ENCODE measurements around the gene MEA1. TPM values are rescaled to one million over a fixed set of nuclear protein-coding genes. Genes with fewer than 3 reads are reported as not detected.

MEA1 gene
- total and polyA plus RNA-seq, 2 of the 4 experiments (the other 2 are of a cell fraction), result 116 to 126 TPM

DNA sequence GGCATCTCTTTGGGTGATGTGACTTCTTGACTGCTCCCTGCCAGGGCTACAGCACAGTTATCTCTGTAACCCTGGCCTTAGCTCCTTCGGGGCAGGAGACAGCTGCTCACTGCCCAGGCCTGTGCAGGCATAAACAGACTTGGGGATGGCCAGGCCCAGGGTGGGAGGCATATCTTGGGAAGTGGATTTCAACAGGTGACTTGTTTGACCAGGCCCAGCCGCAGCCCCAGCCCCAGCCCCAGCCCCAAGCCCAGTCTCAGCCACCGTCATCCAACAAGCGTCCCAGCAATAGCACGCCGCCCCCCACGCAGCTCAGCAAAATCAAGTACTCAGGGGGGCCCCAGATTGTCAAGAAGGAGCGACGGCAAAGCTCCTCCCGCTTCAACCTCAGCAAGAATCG, 7.5 kb downstream of the MEA1 start:
- Histone ChIP-seq H3K14ac (replicated peaks; ENCODE audit: low read depth, low read length) (no peak overlapping the region), H2BK15ac (ENCODE audit: low read depth, low read length) (no peak overlapping the region), H4K20me1 (ENCODE audit: insufficient read depth, low read length) (no peaks in the 10 kb centered on the region; the same call in 1 of the 2 replicates), H4K91ac (ENCODE audit: insufficient read depth, low read depth, low read length) (no peak overlapping the region), H3K23ac (ENCODE audit: low read depth, low read length) (no peak overlapping the region), H2BK20ac (ENCODE audit: low read depth, low read length) (no peak overlapping the region), H3K9me3 (ENCODE audit: control insufficient read depth, insufficient read depth, low read length) (no peaks in the 10 kb centered on the region), H2AFZ (replicated peaks; ENCODE audit: low read length, poor library complexity) (no peak overlapping the region), H3K4me2 (ENCODE audit: low read depth, low read length) (no peak overlapping the region), H2AK9ac (replicated peaks; ENCODE audit: low read depth, low read length, poor library complexity) (no peak overlapping the region), H3K4ac (ENCODE audit: low read depth, low read length) (no peak overlapping the region), H4K5ac (ENCODE audit: low read depth, low read length) (no peak overlapping the region), H3K27me3 (ENCODE audit: control insufficient read depth, insufficient read depth, low read length) (no peaks in the 10 kb centered on the region), H3K27ac (ENCODE audit: insufficient read depth, low read length) (no peak overlapping the region), H3K56ac (ENCODE audit: extremely low read depth, insufficient read depth, low read length) (no peak overlapping the region), H3K9ac (ENCODE audit: low read depth, low read length) (no peak overlapping the region), H2BK120ac (ENCODE audit: low read depth, low read length) (no peak overlapping the region), H3K4me3 (ENCODE audit: insufficient read depth, low read depth, low read length) (no peak overlapping the region), H2BK5ac (ENCODE audit: low read depth, low read length, poor library complexity, severe bottlenecking) (no peak overlapping the region), H3K36me3 (ENCODE audit: control insufficient read depth, insufficient read depth, low read length) (peaks cover 48% of the 10 kb centered on the region), H3K9me1 (ENCODE audit: insufficient read depth, low read length) (no peaks in the 10 kb centered on the region), H3K18ac (ENCODE audit: low read depth, low read length) (no peak overlapping the region), H3K4me1 (ENCODE audit: control insufficient read depth, insufficient read depth, low read length) (no peaks in the 10 kb centered on the region), H2AK5ac (ENCODE audit: low read depth, low read length) (no peak overlapping the region), H3K79me1 (ENCODE audit: low read depth in 1 of 2, low read length in 2 of 2) (peaks cover 5 to 31% of the 10 kb centered on the region in 2 experiments; a peak in 3 of 4 replicates), H4K8ac (ENCODE audit: low read depth in 2 of 2, low read length in 2 of 2) (no peak overlapping the region)
- CTCF ChIA-PET, result interaction anchor here (1.2 kb wide), 1 partner anchor 15 kb away, joined by 3 read pairs; no protein-coding TSS in a partner anchor
- no TSS peak for BruUV-seq (replicated peaks)
- WGBS, 2 experiments (ENCODE audit: extremely low coverage in 2 of 2, insufficient read length in 1 of 2), result 95% methylated on average over 10 of the region's 11 CpGs; no CpG with 5 or more reads in 1 of the 2 experiments
- POLR2A ChIA-PET (ENCODE audit: unreplicated experiment), result no interaction called here
- dilution Hi-C loops (cut with HindIII; ENCODE audit: low sequenced_read_pairs, unreplicated experiment) (no loop called here), in situ Hi-C loops (cut with MboI; ENCODE audit: low sequenced_read_pairs) (no loop called here), intact Hi-C loops (cut with micrococcal nuclease) (no loop called here)
- ATAC-seq (ENCODE audit: low read depth), result no peak
- no peak for DNase-seq
- TF ChIP-seq RFX5 (IDR thresholded peaks at IDR 0.05; ENCODE audit: low read depth, low read length), result no peak
- TF ChIP-seq NFE2L2 (IDR thresholded peaks at IDR 0.05; ENCODE audit: low read depth, low read length), result no peak
- TF ChIP-seq BHLHE40 (IDR thresholded peaks at IDR 0.05; ENCODE audit: low read depth, low read length), result no peak
- TF ChIP-seq, protein P1, sequence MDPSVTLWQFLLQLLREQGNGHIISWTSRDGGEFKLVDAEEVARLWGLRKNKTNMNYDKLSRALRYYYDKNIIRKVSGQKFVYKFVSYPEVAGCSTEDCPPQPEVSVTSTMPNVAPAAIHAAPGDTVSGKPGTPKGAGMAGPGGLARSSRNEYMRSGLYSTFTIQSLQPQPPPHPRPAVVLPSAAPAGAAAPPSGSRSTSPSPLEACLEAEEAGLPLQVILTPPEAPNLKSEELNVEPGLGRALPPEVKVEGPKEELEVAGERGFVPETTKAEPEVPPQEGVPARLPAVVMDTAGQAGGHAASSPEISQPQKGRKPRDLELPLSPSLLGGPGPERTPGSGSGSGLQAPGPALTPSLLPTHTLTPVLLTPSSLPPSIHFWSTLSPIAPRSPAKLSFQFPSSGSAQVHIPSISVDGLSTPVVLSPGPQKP (IDR thresholded peaks at IDR 0.05; ENCODE audit: borderline replicate concordance, low read depth, low read length), result no peak
- no peak for TF ChIP-seq MXI1 (IDR thresholded peaks at IDR 0.05; ENCODE audit: borderline replicate concordance, low read depth, low read length)
- TF ChIP-seq, protein P2, sequence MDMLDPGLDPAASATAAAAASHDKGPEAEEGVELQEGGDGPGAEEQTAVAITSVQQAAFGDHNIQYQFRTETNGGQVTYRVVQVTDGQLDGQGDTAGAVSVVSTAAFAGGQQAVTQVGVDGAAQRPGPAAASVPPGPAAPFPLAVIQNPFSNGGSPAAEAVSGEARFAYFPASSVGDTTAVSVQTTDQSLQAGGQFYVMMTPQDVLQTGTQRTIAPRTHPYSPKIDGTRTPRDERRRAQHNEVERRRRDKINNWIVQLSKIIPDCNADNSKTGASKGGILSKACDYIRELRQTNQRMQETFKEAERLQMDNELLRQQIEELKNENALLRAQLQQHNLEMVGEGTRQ (IDR thresholded peaks at IDR 0.05; ENCODE audit: low read depth, low read length), result no peak
- TF ChIP-seq RAD21 (IDR thresholded peaks at IDR 0.05; ENCODE audit: low read length), result no peak
- no peak for TF ChIP-seq MAZ (IDR thresholded peaks at IDR 0.05; ENCODE audit: borderline replicate concordance, low read depth, low read length)
- no peak for TF ChIP-seq POLR2A (IDR thresholded peaks at IDR 0.05; ENCODE audit: low read depth, low read length)
- no peak for TF ChIP-seq RCOR1 (IDR thresholded peaks at IDR 0.05; ENCODE audit: insufficient replicate concordance, low read length)
- no peak for TF ChIP-seq SMC3 (IDR thresholded peaks at IDR 0.05; ENCODE audit: low read depth, low read length)
- TF ChIP-seq MAFK (IDR thresholded peaks at IDR 0.05; ENCODE audit: low read depth, low read length), result no peak
- no peak for TF ChIP-seq FOS (IDR thresholded peaks at IDR 0.05; ENCODE audit: low read depth, low read length)
- TF ChIP-seq CEBPB (IDR thresholded peaks at IDR 0.05; ENCODE audit: low read depth, low read length), result no peak
- TF ChIP-seq CHD1 (IDR thresholded peaks at IDR 0.05; ENCODE audit: low read depth, low read length), result no peak
- TF ChIP-seq, protein P3, sequence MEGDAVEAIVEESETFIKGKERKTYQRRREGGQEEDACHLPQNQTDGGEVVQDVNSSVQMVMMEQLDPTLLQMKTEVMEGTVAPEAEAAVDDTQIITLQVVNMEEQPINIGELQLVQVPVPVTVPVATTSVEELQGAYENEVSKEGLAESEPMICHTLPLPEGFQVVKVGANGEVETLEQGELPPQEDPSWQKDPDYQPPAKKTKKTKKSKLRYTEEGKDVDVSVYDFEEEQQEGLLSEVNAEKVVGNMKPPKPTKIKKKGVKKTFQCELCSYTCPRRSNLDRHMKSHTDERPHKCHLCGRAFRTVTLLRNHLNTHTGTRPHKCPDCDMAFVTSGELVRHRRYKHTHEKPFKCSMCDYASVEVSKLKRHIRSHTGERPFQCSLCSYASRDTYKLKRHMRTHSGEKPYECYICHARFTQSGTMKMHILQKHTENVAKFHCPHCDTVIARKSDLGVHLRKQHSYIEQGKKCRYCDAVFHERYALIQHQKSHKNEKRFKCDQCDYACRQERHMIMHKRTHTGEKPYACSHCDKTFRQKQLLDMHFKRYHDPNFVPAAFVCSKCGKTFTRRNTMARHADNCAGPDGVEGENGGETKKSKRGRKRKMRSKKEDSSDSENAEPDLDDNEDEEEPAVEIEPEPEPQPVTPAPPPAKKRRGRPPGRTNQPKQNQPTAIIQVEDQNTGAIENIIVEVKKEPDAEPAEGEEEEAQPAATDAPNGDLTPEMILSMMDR (conservative IDR thresholded peaks at IDR 0.05; ENCODE audit: low read depth, low read length), result no peak

Data from IMR-90 (cell line).